OCI-LY1 (cell line): Measurements from ENCODE around the gene FAM47C.
"Not testable (repeated sequence)": the region's sequence is repeated elsewhere in the genome, so short reads cannot be mapped to it uniquely, and the experiment has no call there.

ENCODE experiments used
- H2AFZ ChIP-seq: fragments of 200-600 bp; sonication (generic), shearing (Covaris generic); 2 replicates; pipeline ENCODE4 v1.6.0; 2014; ENCODE audit warnings: antibody characterized with exemption, mild to moderate bottlenecking, low read length
- H3F3A ChIP-seq: fragments of 200-600 bp; sonication (generic), shearing (Covaris generic); 2 replicates; pipeline ENCODE4 v1.6.0; 2014; ENCODE audit warnings: mild to moderate bottlenecking, antibody characterized with exemption, low read length, moderate library complexity; ENCODE audit not compliant: insufficient read depth
- H3K27ac ChIP-seq: fragments of 200-600 bp; sonication (generic); 2 replicates; pipeline ENCODE4 v1.5.1; 2014; ENCODE audit warnings: low read length, mixed run types, mild to moderate bottlenecking, low read depth; ENCODE audit not compliant: poor library complexity, severe bottlenecking
- H3K27me3 ChIP-seq: fragments of 200-600 bp; sonication (generic); 2 replicates; pipeline ENCODE4 v1.6.0; 2014; ENCODE audit warnings: antibody characterized with exemption, mild to moderate bottlenecking, low read length, moderate library complexity; ENCODE audit not compliant: insufficient read depth
- H3K36me3 ChIP-seq: fragments of 200-600 bp; sonication (generic); 2 replicates; pipeline ENCODE4 v1.6.1; 2014; ENCODE audit warnings: mild to moderate bottlenecking, antibody characterized with exemption, low read length, moderate library complexity, mixed read lengths; ENCODE audit not compliant: insufficient read depth
- H3K4me1 ChIP-seq: fragments of 200-600 bp; sonication (generic); 2 replicates; pipeline ENCODE4 v1.5.1; 2014; ENCODE audit warnings: mild to moderate bottlenecking, low read length, moderate library complexity; ENCODE audit not compliant: insufficient read depth, severe bottlenecking
- H3K4me2 ChIP-seq: fragments of 200-600 bp; sonication (generic), shearing (Covaris generic); 2 replicates; pipeline ENCODE4 v1.6.1; 2014; ENCODE audit warnings: low read length
- H3K4me3 ChIP-seq: fragments of 200-600 bp; sonication (generic); 2 replicates; pipeline ENCODE4 v1.5.1; 2014; ENCODE audit warnings: low read length, low read depth, mild to moderate bottlenecking, mixed read lengths; ENCODE audit not compliant: poor library complexity, severe bottlenecking
- H3K79me2 ChIP-seq: fragments of 200-600 bp; shearing (Covaris generic); 2 replicates; pipeline ENCODE4 v1.6.1; 2016; ENCODE audit warnings: mixed run types, low read length, mixed read lengths; ENCODE audit not compliant: insufficient read depth
- H3K9ac ChIP-seq: fragments of 200-600 bp; sonication (generic), shearing (Covaris generic); 2 replicates; pipeline ENCODE4 v1.6.1; 2014; ENCODE audit warnings: mild to moderate bottlenecking, low read length, mixed read lengths
- H3K9me2 ChIP-seq: fragments of 200-600 bp; sonication (generic), shearing (Covaris generic); 2 replicates; pipeline ENCODE4 v1.6.1; 2014; ENCODE audit warnings: low read depth, mild to moderate bottlenecking, low read length, mixed read lengths
- H3K9me3 ChIP-seq: fragments of 200-600 bp; shearing (Covaris generic); 2 replicates; pipeline ENCODE4 v1.6.1; 2014; ENCODE audit warnings: low read length, mixed read lengths
- H4K20me1 ChIP-seq: fragments of 200-600 bp; sonication (generic), shearing (Covaris generic); 2 replicates; pipeline ENCODE4 v1.6.0; 2016; ENCODE audit warnings: mild to moderate bottlenecking, low read length; ENCODE audit not compliant: insufficient read depth
- EZH2 ChIP-seq: fragments of 200-600 bp; sonication (generic), shearing (Covaris generic); IDR thresholded peaks from 2 replicates; pipeline ENCODE4 v1.8.0; 2017; ENCODE audit warnings: borderline replicate concordance, mixed run types, mild to moderate bottlenecking, antibody characterized with exemption, low read length, moderate library complexity, mixed read lengths
- TF ChIP-seq, protein P1 (sequence below): fragments of 200-600 bp; sonication (generic), shearing (Covaris generic); IDR thresholded peaks from 2 replicates; pipeline ENCODE4 v1.5.1; 2017; ENCODE audit warnings: mild to moderate bottlenecking, antibody characterized with exemption, low read length, moderate library complexity, mixed read lengths

Gene FAM47C

DNA sequence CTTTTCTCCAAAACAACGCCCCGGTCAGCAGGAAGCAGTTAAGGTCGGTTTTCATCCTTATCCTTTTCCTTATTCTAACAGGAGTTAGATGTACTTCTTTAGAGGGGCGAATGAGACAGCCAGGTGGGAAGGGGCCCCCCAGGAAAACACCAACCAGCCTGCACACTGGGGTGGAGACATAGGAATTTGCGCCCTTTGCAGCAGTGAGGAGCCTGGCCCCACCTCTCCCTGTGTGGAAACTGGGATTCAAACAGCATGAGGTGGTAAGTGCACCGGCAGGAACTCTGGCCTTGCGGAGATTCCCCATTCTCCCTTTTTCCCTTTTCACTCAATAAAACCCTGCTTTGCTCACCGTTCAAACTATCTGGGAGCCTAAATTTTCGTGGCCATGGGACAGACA is 8.0 kb upstream of the FAM47C start:
- no peaks in the 10 kb centered on the region for H3K9me3 ChIP-seq
- no peak overlapping the region for H3K27ac ChIP-seq
- H3K4me2 ChIP-seq, result no peak overlapping the region
- no peaks in the 10 kb centered on the region for H3K27me3 ChIP-seq
- H3F3A ChIP-seq, result no peaks in the 10 kb centered on the region
- no peak overlapping the region for H2AFZ ChIP-seq
- TF ChIP-seq EZH2, result no peak
- TF ChIP-seq, protein P1, sequence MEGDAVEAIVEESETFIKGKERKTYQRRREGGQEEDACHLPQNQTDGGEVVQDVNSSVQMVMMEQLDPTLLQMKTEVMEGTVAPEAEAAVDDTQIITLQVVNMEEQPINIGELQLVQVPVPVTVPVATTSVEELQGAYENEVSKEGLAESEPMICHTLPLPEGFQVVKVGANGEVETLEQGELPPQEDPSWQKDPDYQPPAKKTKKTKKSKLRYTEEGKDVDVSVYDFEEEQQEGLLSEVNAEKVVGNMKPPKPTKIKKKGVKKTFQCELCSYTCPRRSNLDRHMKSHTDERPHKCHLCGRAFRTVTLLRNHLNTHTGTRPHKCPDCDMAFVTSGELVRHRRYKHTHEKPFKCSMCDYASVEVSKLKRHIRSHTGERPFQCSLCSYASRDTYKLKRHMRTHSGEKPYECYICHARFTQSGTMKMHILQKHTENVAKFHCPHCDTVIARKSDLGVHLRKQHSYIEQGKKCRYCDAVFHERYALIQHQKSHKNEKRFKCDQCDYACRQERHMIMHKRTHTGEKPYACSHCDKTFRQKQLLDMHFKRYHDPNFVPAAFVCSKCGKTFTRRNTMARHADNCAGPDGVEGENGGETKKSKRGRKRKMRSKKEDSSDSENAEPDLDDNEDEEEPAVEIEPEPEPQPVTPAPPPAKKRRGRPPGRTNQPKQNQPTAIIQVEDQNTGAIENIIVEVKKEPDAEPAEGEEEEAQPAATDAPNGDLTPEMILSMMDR, result no peak
- no peaks in the 10 kb centered on the region for H3K9me2 ChIP-seq
- H3K36me3 ChIP-seq, result no peaks in the 10 kb centered on the region
- no peak overlapping the region for H3K4me3 ChIP-seq
- no peak overlapping the region for H3K9ac ChIP-seq
- no peaks in the 10 kb centered on the region for H3K4me1 ChIP-seq
- H4K20me1 ChIP-seq, result no peaks in the 10 kb centered on the region
- no peaks in the 10 kb centered on the region for H3K79me2 ChIP-seq

DNA sequence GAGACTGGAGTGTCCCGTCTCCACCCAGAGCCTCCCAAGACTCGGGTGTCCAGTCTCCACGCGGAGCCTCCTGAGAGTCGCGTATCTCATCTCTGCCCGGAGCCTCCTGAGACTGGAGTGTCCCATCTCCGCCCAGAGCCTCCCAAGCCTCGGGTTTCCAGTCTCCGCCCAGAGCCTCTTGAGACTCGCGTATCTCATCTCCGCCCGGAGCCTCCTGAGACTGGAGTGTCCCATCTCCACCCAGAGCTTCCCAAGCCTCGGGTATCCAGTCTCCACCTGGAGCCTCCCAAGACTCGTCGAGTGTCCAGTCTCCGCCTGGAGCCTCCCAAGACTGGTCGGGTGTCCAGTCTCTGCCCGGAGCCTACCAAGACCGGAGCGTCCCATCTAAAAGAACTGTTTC is 2.3 kb downstream of the FAM47C start:
- H3K79me2 ChIP-seq, result no peaks in the 10 kb centered on the region
- H3K27ac ChIP-seq, result no peak overlapping the region
- H3F3A ChIP-seq, result no peaks in the 10 kb centered on the region
- H3K36me3 ChIP-seq, result no peaks in the 10 kb centered on the region
- H3K9me2 ChIP-seq, result no peaks in the 10 kb centered on the region
- no peaks in the 10 kb centered on the region for H3K9me3 ChIP-seq
- no peak overlapping the region for H3K4me3 ChIP-seq
- H3K4me1 ChIP-seq, result no peaks in the 10 kb centered on the region
- TF ChIP-seq, protein P1, result no peak
- no peak for TF ChIP-seq EZH2
- H2AFZ ChIP-seq, result no peak overlapping the region
- no peaks in the 10 kb centered on the region for H3K27me3 ChIP-seq
- no peak overlapping the region for H3K4me2 ChIP-seq
- no peak overlapping the region for H3K9ac ChIP-seq
- no peaks in the 10 kb centered on the region for H4K20me1 ChIP-seq

DNA sequence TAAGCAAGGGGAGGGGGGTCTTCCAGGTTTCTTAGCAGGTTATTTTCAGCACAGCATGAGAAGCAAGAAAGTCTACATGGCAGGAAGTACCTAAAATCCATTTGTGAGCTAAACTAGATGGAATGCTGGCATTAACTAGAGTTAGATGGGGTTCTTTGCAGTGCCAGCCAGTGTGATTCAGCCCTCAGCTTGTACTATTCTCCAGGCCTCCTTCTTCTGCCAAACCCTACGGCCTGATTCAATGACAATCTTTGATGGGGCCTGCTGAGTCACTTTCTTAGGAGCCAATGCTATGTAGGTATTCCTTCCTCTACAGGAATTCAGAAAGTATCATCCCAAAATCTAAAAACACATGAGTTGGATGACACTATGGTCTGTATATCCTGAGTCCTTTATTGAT is 26.1 kb downstream of the FAM47C start:
- H3K9me2 ChIP-seq, H3K4me2 ChIP-seq, H3K79me2 ChIP-seq, H3K4me1 ChIP-seq, H3K9ac ChIP-seq, H3K27me3 ChIP-seq, H2AFZ ChIP-seq, H3F3A ChIP-seq, H4K20me1 ChIP-seq, H3K27ac ChIP-seq, H3K9me3 ChIP-seq, H3K4me3 ChIP-seq, H3K36me3 ChIP-seq: not testable (repeated sequence)

DNA sequence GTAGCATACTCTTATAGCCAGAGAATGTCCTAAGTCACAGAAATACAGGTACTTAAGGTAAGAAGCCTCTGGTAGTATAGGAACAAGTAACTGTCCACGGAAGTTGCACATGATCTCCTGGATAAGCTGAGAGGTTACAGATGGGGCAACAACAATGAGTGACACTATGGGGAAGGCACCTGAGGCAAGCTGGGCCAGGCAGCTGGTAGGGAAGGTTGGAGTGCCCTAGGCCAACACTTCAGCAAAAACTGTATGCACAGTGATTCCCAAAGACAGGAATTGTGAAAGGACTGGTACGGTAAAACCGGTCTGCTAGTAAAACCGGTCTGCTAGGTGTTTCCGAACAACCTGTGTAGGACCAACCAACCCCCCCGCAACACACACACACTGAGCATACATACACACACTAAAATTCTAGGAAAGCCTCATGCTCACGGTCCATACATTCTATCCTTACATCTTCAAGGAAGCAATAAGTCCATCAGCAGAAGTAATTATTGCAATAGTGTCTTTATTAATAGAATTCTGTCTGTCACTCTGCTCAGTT is 28.6 kb downstream of the FAM47C start:
- not testable (repeated sequence) for H3K9me3 ChIP-seq, H3K9ac ChIP-seq, H3F3A ChIP-seq, H3K4me1 ChIP-seq, H2AFZ ChIP-seq, H3K4me2 ChIP-seq, H3K36me3 ChIP-seq, H3K27ac ChIP-seq, H3K79me2 ChIP-seq, H4K20me1 ChIP-seq, H3K27me3 ChIP-seq, H3K9me2 ChIP-seq, H3K4me3 ChIP-seq

DNA sequence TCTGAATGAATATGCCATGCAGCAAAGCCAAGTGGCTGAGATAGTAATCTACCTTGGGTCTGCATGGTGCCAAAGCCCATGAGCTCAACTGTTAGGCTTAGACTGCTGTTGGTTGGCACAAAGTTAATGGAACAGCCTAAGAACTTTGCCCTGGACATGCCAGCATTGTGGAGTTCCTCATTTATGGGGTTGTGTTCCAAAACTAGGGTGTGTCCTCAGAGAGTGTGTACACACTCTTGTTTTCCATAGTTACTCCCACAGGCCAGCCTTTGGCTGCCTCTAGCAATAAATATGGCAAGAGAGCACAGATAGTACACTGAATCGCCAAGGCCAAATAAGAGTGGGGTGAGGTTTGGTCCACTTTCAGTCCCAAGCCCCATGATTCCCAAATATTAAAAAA is 30.6 kb downstream of the FAM47C start:
- H3K79me2 ChIP-seq, H3K4me2 ChIP-seq, H3K4me1 ChIP-seq: not testable (repeated sequence)

DNA sequence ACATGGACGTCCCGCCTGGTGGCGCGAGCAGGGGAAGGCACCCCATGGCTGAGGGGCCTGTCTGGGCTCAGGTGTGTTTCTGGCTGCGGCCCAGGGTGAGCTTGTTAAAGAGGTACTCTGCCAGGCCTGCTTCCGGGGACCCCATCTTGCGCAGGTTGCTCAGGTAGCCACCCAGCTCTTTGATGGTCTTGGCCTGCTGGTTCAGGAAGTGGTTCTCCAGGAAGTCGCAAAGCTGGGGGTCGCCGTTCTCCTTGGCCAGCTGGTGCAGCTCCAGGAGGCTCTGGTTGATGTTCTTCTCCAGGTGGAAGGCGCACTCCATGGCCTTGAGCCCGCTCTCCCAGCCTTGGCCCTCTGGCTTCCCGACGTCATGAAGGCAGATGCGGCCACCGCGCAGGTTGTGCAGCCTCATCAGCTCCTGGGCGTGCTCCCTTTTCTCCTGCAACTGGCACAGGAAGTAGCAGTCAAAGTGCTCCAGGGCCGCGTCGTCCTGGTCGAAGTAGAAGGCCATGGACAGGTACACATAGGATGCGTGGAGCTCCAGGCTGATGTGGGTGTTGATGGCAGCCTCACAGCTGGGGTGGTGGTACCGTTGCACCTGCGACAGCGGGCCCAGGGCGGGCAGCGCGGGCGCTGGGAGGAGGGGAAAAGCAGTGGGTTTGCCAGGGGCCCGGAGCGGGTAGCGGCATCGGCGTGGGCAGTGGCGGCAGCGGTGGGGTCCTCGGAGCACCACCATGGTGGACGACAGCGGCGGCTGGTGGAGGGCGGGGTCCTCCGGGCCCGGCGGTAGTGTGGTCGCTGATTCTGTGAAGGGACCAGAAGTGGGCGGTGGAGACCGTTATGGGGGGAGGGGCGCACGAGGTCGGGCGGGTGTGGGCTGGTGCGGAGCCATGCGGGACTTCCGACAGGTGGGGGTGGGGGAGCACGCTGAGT is 35.1 kb downstream of the FAM47C start:
- H3K4me3 ChIP-seq, H3K9ac ChIP-seq, H3K27ac ChIP-seq, H3K27me3 ChIP-seq, H3K4me2 ChIP-seq, H3K9me3 ChIP-seq, H3F3A ChIP-seq, H2AFZ ChIP-seq, H3K36me3 ChIP-seq, H4K20me1 ChIP-seq, H3K79me2 ChIP-seq, H3K9me2 ChIP-seq, H3K4me1 ChIP-seq: not testable (repeated sequence)

More for the DNA sequence above, 30.6 kb downstream of the FAM47C start:
- not testable (repeated sequence) for H3F3A ChIP-seq, H3K27ac ChIP-seq, H4K20me1 ChIP-seq, H3K36me3 ChIP-seq, H3K27me3 ChIP-seq, H3K9ac ChIP-seq, H3K9me3 ChIP-seq, H3K9me2 ChIP-seq, H3K4me3 ChIP-seq, H2AFZ ChIP-seq
